GM12878 (cell line): Measurements from ENCODE around the gene SMARCB1.

Experiments used
- CBX5 ChIP-seq: sonication (generic); IDR thresholded peaks from 2 replicates; pipeline ENCODE4 v1.6.1; 2016; ENCODE audit warnings: low read depth, moderate library complexity, mild to moderate bottlenecking, inconsistent platforms
- CREB1 ChIP-seq: IDR thresholded peaks from 2 replicates; pipeline ENCODE4 v1.6.1; 2012; ENCODE audit warnings: low read depth, mild to moderate bottlenecking, inconsistent platforms
- CTCF ChIP-seq, 3 experiments: IDR thresholded peaks in 2 of 3; conservative IDR thresholded peaks in 1 of 3; 2 replicates each; pipeline ENCODE4 v1.5.1; 2011; ENCODE audit warnings: low read depth in 3 of 3, low read length in 3 of 3, mild to moderate bottlenecking in 3 of 3, control low read depth in 2 of 3, moderate library complexity in 2 of 3, inconsistent platforms in 1 of 3, mixed read lengths in 1 of 3; ENCODE audit not compliant: control insufficient read depth in 2 of 3, insufficient read depth in 1 of 3; ENCODE audit errors: extremely low read depth in 1 of 3
- EP300 ChIP-seq, 2 experiments: fragments of 150-350 bp in 1 of 2; IDR thresholded peaks; 2 replicates each; pipeline ENCODE4 v1.6.1; 2011 to 2012; ENCODE audit warnings: low read depth in 2 of 2, low read length in 2 of 2, borderline replicate concordance in 1 of 2, improper control_type of control experiment in 1 of 2, inconsistent platforms in 1 of 2; ENCODE audit not compliant: control insufficient read depth in 1 of 2
- GABPA ChIP-seq: IDR thresholded peaks from 2 replicates; pipeline ENCODE4 v1.6.1; 2014; ENCODE audit warnings: antibody characterized with exemption, low read depth, mild to moderate bottlenecking, inconsistent platforms
- POLR2A ChIP-seq: IDR thresholded peaks from 2 replicates; pipeline ENCODE4 v1.6.1; 2011; ENCODE audit warnings: low read depth, mild to moderate bottlenecking, low read length
- USF2 ChIP-seq: IDR thresholded peaks from 2 replicates; pipeline ENCODE4 v1.6.1; 2011; ENCODE audit warnings: low read depth, low read length, improper control_type of control experiment, borderline replicate concordance

- no peak for TF ChIP-seq CBX5
- TF ChIP-seq POLR2A: no peak
- no peak for TF ChIP-seq CREB1
- no peak for TF ChIP-seq USF2
- TF ChIP-seq CTCF (IDR thresholded peaks at IDR 0.05 in 2 of 3, conservative IDR thresholded peaks at IDR 0.05 in 1 of 3; ENCODE audit: control insufficient read depth in 2 of 3, extremely low read depth in 1 of 3, insufficient read depth in 1 of 3, low read depth in 3 of 3, low read length in 3 of 3): no peak
- no peak for TF ChIP-seq GABPA
- no peak for TF ChIP-seq EP300 (IDR thresholded peaks at IDR 0.05; ENCODE audit: borderline replicate concordance in 1 of 2, control insufficient read depth in 1 of 2, low read depth in 2 of 2, low read length in 2 of 2)
These were observed 59.3 kb downstream of the SMARCB1 start for GRCh38 chr22:23846081-23846469.
